ENCODE measurements around the gene IFNL3.

DNA sequence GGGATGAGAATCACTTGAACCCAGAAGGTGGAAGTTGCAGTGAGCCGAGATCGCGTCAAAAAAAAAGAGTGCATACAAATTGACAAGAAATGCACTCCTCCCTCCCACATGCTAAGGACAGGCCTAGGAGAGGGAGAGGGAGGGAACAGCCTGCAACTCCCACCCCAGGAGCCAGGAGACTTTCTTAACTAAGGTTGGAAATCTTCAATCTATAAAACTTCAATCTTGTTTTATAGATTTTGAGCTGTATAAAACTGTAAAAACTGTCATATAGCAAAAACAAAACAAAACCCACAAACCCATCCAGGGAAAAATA lies 39.4 kb downstream of the IFNL3 start:
- TF ChIP-seq CTCF (IDR thresholded peaks at IDR 0.05) (no peak), POLR2AphosphoS5 (IDR thresholded peaks at IDR 0.05) (no peak)

Measured in esophagus muscularis mucosa (tissue), 3 donors.